ENCODE data around the gene SMIM38. TPM values are rescaled to one million over a fixed set of nuclear protein-coding genes. Genes with fewer than 3 reads are reported as not detected.

The SMIM38 gene
- total and polyA plus RNA-seq, 9 of the 15 experiments (the other 6 are each of a cell fraction or from before 2014, with no cell fraction given): 0.07 to 1.2 (median 0.21) TPM; not detected in 2

DNA sequence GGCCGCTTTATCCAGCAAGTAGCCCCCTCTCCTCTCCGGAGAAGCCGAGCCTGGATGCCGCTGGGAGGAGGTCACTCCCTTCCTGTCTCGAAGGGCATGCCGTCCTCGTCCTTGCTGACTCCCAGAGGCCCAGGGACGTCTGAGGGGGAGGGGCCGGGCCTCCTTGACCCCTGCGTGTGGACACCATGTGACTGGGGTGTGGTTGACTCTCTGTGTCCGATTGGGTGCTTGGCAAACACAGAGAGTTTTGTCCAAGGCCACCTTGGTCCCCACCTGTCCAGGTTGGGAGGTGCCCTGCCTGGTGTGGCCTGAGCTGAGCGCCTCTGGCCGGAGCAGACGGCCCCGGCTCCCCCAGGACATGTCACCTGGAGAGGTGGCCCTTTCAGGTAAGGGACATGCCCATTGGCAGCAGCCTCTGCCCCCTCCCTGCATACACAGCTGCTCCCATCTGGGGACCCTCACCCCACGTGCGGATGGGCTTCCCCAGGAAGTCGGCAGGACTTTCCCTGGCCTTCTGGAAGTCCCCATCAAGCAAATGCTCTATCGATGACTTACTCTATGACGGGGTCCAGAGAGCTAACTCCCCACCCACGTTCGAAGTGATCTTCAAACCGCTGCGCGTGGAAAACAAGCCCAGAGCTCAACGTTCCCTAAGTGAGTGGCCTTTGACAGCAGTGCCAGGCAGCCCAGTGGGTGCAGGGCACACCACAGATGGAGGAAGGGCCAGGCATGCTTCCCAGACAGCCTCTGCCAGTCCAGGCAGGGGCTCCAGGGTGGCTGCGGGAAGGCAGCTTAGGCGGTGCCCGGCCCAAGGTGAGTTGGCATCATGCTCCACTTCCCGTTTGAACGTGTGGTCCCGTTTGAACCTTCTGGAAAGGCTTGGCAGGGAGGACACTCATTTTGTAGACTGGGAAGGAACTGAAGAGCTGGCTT is at the start of gene SMIM38 (continued):
- TF ChIP-seq MED1 (CRISPR knock-in tag; IDR thresholded peaks at IDR 0.05; ENCODE audit: borderline replicate concordance) (no peak), RCOR1 (IDR thresholded peaks at IDR 0.05; ENCODE audit: borderline replicate concordance in 1 of 2, low read depth in 2 of 2, low read length in 2 of 2) (no peak), PPARD (CRISPR knock-in tag; IDR thresholded peaks at IDR 0.05) (no peak), E2F3 (CRISPR knock-in tag; IDR thresholded peaks at IDR 0.05) (no peak), TCF7L2 (IDR thresholded peaks at IDR 0.05; ENCODE audit: low read depth, low read length) (no peak), RBM39 (optimal IDR thresholded peaks at IDR 0.05; ENCODE audit: low read depth, low read length) (no peak), SRSF7 (optimal IDR thresholded peaks at IDR 0.05; ENCODE audit: low read depth, low read length) (no peak), NRF1 (conservative IDR thresholded peaks at IDR 0.05 in 1 of 2, IDR thresholded peaks at IDR 0.05 in 1 of 2) (no peak), NFYB (IDR thresholded peaks at IDR 0.05; ENCODE audit: extremely low read depth, insufficient read length) (no peak), GABPA (tag; conservative IDR thresholded peaks at IDR 0.05; ENCODE audit: low read depth) (no peak), PHTF2 (CRISPR knock-in tag; IDR thresholded peaks at IDR 0.05) (no peak), ZNF561 (CRISPR knock-in tag; conservative IDR thresholded peaks at IDR 0.05) (no peak), ZNF445 (CRISPR knock-in tag; IDR thresholded peaks at IDR 0.05; ENCODE audit: low read depth) (no peak), ELF1 (tag; IDR thresholded peaks at IDR 0.05) (no peak)
- TF ChIP-seq, protein P1, sequence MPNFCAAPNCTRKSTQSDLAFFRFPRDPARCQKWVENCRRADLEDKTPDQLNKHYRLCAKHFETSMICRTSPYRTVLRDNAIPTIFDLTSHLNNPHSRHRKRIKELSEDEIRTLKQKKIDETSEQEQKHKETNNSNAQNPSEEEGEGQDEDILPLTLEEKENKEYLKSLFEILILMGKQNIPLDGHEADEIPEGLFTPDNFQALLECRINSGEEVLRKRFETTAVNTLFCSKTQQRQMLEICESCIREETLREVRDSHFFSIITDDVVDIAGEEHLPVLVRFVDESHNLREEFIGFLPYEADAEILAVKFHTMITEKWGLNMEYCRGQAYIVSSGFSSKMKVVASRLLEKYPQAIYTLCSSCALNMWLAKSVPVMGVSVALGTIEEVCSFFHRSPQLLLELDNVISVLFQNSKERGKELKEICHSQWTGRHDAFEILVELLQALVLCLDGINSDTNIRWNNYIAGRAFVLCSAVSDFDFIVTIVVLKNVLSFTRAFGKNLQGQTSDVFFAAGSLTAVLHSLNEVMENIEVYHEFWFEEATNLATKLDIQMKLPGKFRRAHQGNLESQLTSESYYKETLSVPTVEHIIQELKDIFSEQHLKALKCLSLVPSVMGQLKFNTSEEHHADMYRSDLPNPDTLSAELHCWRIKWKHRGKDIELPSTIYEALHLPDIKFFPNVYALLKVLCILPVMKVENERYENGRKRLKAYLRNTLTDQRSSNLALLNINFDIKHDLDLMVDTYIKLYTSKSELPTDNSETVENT (CRISPR knock-in tag; IDR thresholded peaks at IDR 0.05): no peak
- TF ChIP-seq, protein P2, sequence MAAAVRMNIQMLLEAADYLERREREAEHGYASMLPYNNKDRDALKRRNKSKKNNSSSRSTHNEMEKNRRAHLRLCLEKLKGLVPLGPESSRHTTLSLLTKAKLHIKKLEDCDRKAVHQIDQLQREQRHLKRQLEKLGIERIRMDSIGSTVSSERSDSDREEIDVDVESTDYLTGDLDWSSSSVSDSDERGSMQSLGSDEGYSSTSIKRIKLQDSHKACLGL (CRISPR knock-in tag; IDR thresholded peaks at IDR 0.05; ENCODE audit: borderline replicate concordance, poor library complexity, severe bottlenecking): no peak
- TF ChIP-seq, protein P3, sequence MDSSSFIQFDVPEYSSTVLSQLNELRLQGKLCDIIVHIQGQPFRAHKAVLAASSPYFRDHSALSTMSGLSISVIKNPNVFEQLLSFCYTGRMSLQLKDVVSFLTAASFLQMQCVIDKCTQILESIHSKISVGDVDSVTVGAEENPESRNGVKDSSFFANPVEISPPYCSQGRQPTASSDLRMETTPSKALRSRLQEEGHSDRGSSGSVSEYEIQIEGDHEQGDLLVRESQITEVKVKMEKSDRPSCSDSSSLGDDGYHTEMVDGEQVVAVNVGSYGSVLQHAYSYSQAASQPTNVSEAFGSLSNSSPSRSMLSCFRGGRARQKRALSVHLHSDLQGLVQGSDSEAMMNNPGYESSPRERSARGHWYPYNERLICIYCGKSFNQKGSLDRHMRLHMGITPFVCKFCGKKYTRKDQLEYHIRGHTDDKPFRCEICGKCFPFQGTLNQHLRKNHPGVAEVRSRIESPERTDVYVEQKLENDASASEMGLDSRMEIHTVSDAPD (CRISPR knock-in tag; IDR thresholded peaks at IDR 0.05): no peak
- TF ChIP-seq, protein P4, sequence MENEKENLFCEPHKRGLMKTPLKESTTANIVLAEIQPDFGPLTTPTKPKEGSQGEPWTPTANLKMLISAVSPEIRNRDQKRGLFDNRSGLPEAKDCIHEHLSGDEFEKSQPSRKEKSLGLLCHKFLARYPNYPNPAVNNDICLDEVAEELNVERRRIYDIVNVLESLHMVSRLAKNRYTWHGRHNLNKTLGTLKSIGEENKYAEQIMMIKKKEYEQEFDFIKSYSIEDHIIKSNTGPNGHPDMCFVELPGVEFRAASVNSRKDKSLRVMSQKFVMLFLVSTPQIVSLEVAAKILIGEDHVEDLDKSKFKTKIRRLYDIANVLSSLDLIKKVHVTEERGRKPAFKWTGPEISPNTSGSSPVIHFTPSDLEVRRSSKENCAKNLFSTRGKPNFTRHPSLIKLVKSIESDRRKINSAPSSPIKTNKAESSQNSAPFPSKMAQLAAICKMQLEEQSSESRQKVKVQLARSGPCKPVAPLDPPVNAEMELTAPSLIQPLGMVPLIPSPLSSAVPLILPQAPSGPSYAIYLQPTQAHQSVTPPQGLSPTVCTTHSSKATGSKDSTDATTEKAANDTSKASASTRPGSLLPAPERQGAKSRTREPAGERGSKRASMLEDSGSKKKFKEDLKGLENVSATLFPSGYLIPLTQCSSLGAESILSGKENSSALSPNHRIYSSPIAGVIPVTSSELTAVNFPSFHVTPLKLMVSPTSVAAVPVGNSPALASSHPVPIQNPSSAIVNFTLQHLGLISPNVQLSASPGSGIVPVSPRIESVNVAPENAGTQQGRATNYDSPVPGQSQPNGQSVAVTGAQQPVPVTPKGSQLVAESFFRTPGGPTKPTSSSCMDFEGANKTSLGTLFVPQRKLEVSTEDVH (IDR thresholded peaks at IDR 0.05; ENCODE audit: low read depth, partially characterized antibody): no peak
